ENCODE results near the gene KRTAP5-11.
"Not testable (repeated sequence)": the region's sequence is repeated elsewhere in the genome, so short reads cannot be mapped to it uniquely, and the experiment has no call there.

- not testable (repeated sequence) for TF ChIP-seq ELF4 (IDR thresholded peaks at IDR 0.05); FOXM1 (IDR thresholded peaks at IDR 0.05; ENCODE audit: borderline replicate concordance); ARNT (IDR thresholded peaks at IDR 0.05); SP1 (IDR thresholded peaks at IDR 0.05); BHLHE40 (IDR thresholded peaks at IDR 0.05; ENCODE audit: borderline replicate concordance); FOXK2 (IDR thresholded peaks at IDR 0.05); SUZ12 (IDR thresholded peaks at IDR 0.05)
These were observed 11.4 kb downstream of the KRTAP5-11 start for GRCh38 chr11:71571101-71571850.
